Muscle layer of colon (tissue), 2 donors: Measurements from ENCODE around the gene AKIRIN1.
A peak's percentile ranks its signal among the peaks of the same experiment; 100 is the strongest.
"Not testable (repeated sequence)": the region's sequence is repeated elsewhere in the genome, so short reads cannot be mapped to it uniquely, and the experiment has no call there.

Source experiments
- H3K27ac ChIP-seq: one replicate; pipeline ENCODE4 v1.7.0; 2013; ENCODE audit warnings: low read depth, mild to moderate bottlenecking, low read length, moderate library complexity
- H3K27me3 ChIP-seq, 2 donors: one replicate each; pipeline ENCODE4 v1.7.0; 2013; ENCODE audit warnings: low read length in 2 of 2, mild to moderate bottlenecking in 2 of 2; ENCODE audit not compliant: insufficient read depth in 2 of 2, control insufficient read depth in 1 of 2
- H3K36me3 ChIP-seq: one replicate; pipeline ENCODE4 v1.7.0; 2013; ENCODE audit warnings: mild to moderate bottlenecking, low read length; ENCODE audit not compliant: insufficient read depth
- H3K4me1 ChIP-seq: one replicate; pipeline ENCODE4 v1.7.0; 2013; ENCODE audit warnings: mild to moderate bottlenecking, low read length; ENCODE audit not compliant: insufficient read depth
- H3K4me3 ChIP-seq, 2 donors: one replicate each; pipeline ENCODE4 v1.7.0; 2013; ENCODE audit warnings: low read length in 2 of 2, low read depth in 1 of 2, mild to moderate bottlenecking in 1 of 2, moderate library complexity in 1 of 2
- H3K9ac ChIP-seq: one replicate; pipeline ENCODE4 v1.7.0; 2013; ENCODE audit warnings: low read length
- H3K9me3 ChIP-seq: one replicate; pipeline ENCODE4 v1.7.0; 2013; ENCODE audit warnings: mild to moderate bottlenecking, low read length
- donor health status: abdominal sarcoma.
- donor health status: Adenocarcinoma of cecum.

AKIRIN1 gene

GRCh38 chr1:38990738-38991637, at the start of gene AKIRIN1:
AKIRIN1 (plus strand) TSS chr1:38991276; CDS start chr1:38991381, 105 bp downstream.
- peak within 1 kb of the TSS; percentile 53 for H3K9ac ChIP-seq
- H3K9me3 ChIP-seq: no peaks in the 10 kb centered on the region
- no peaks in the 10 kb centered on the region for H3K27me3 ChIP-seq
- H3K4me1 ChIP-seq: peaks cover 16% of the 10 kb centered on the region
- H3K36me3 ChIP-seq: no peaks in the 10 kb centered on the region
- H3K4me3 ChIP-seq: peak within 1 kb of the TSS; percentile 73 to 98
- peak within 1 kb of the TSS; percentile 88 for H3K27ac ChIP-seq

- no peak within 1 kb of the TSS for H3K9ac ChIP-seq
- peak within 1 kb of the TSS in 1 of 2 donors; percentile 29 for H3K4me3 ChIP-seq
- H3K27me3 ChIP-seq: no peaks in the 10 kb centered on the region
Observed at GRCh38 chr1:38941527-38942019, 49.5 kb upstream of the AKIRIN1 start, which contains the start of gene RHBDL2. RHBDL2 (minus strand) TSS chr1:38941830; CDS start chr1:38919212, 22,618 bp downstream.

GRCh38 chr1:38942664-38943428, 48.2 kb upstream of the AKIRIN1 start:
- Histone ChIP-seq H3K4me1 (peaks cover 4% of the 10 kb centered on the region), H3K9me3 (no peaks in the 10 kb centered on the region), H3K27ac (no peak overlapping the region), H3K27me3 (no peaks in the 10 kb centered on the region), H3K36me3 (no peaks in the 10 kb centered on the region), H3K9ac (no peak overlapping the region), H3K4me3 (no peak overlapping the region)

More at GRCh38 chr1:38941527-38942019, 49.5 kb upstream of the AKIRIN1 start, which contains the start of gene RHBDL2:
- H3K36me3 ChIP-seq: no peaks in the 10 kb centered on the region
- no peaks in the 10 kb centered on the region for H3K9me3 ChIP-seq
- peaks cover 4% of the 10 kb centered on the region for H3K4me1 ChIP-seq
- H3K27ac ChIP-seq: no peak within 1 kb of the TSS

GRCh38 chr1:38944547-38944946, 46.5 kb upstream of the AKIRIN1 start:
- peaks cover 4% of the 10 kb centered on the region for H3K4me1 ChIP-seq
- H3K27ac ChIP-seq: no peak overlapping the region
- no peak overlapping the region for H3K4me3 ChIP-seq
- no peak overlapping the region for H3K9ac ChIP-seq
- no peaks in the 10 kb centered on the region for H3K36me3 ChIP-seq
- H3K27me3 ChIP-seq: no peaks in the 10 kb centered on the region
- no peaks in the 10 kb centered on the region for H3K9me3 ChIP-seq

GRCh38 chr1:38950553-38950952, 40.5 kb upstream of the AKIRIN1 start:
- Histone ChIP-seq H3K27ac (no peak overlapping the region), H3K4me3 (no peak overlapping the region), H3K4me1 (no peaks in the 10 kb centered on the region), H3K9ac (no peak overlapping the region), H3K27me3 (no peaks in the 10 kb centered on the region), H3K9me3 (no peaks in the 10 kb centered on the region), H3K36me3 (no peaks in the 10 kb centered on the region)

GRCh38 chr1:38953433-38953860, 37.6 kb upstream of the AKIRIN1 start:
- H3K9ac ChIP-seq: no peak overlapping the region
- no peak overlapping the region for H3K4me3 ChIP-seq
- H3K27me3 ChIP-seq: no peaks in the 10 kb centered on the region
- H3K9me3 ChIP-seq: no peaks in the 10 kb centered on the region
- no peaks in the 10 kb centered on the region for H3K4me1 ChIP-seq
- no peak overlapping the region for H3K27ac ChIP-seq
- no peaks in the 10 kb centered on the region for H3K36me3 ChIP-seq

GRCh38 chr1:38958967-38959366, 32.1 kb upstream of the AKIRIN1 start:
- Histone ChIP-seq H3K27me3 (no peaks in the 10 kb centered on the region), H3K4me3 (no peak overlapping the region), H3K27ac (no peak overlapping the region), H3K4me1 (no peaks in the 10 kb centered on the region), H3K9me3 (no peaks in the 10 kb centered on the region), H3K9ac (no peak overlapping the region), H3K36me3 (no peaks in the 10 kb centered on the region)

- H3K9me3 ChIP-seq: no peaks in the 10 kb centered on the region
- H3K4me3 ChIP-seq: no peak overlapping the region
- H3K27me3 ChIP-seq: no peaks in the 10 kb centered on the region
- H3K4me1 ChIP-seq: no peaks in the 10 kb centered on the region
- H3K36me3 ChIP-seq: no peaks in the 10 kb centered on the region
- H3K27ac ChIP-seq: no peak overlapping the region
- H3K9ac ChIP-seq: no peak overlapping the region
Observed at GRCh38 chr1:38962113-38962512, 29.0 kb upstream of the AKIRIN1 start.

- H3K4me3 ChIP-seq: no peak overlapping the region
- no peaks in the 10 kb centered on the region for H3K27me3 ChIP-seq
- H3K27ac ChIP-seq: no peak overlapping the region
- H3K9ac ChIP-seq: no peak overlapping the region
- H3K9me3 ChIP-seq: no peaks in the 10 kb centered on the region
- no peaks in the 10 kb centered on the region for H3K36me3 ChIP-seq
- no peaks in the 10 kb centered on the region for H3K4me1 ChIP-seq
Observed at GRCh38 chr1:38962560-38962959, 28.5 kb upstream of the AKIRIN1 start.

- Histone ChIP-seq H3K27me3 (no peaks in the 10 kb centered on the region), H3K4me3 (no peak overlapping the region), H3K9me3 (no peaks in the 10 kb centered on the region), H3K27ac (no peak overlapping the region), H3K9ac (no peak overlapping the region), H3K4me1 (no peaks in the 10 kb centered on the region), H3K36me3 (no peaks in the 10 kb centered on the region)
Observed at GRCh38 chr1:38964140-38964548, 26.9 kb upstream of the AKIRIN1 start.

- not testable (repeated sequence) for H3K36me3 ChIP-seq, H3K27ac ChIP-seq, H3K4me3 ChIP-seq, H3K9ac ChIP-seq, H3K4me1 ChIP-seq, H3K27me3 ChIP-seq, H3K9me3 ChIP-seq
Observed at GRCh38 chr1:38973145-38973544, 17.9 kb upstream of the AKIRIN1 start.
